Keratinocyte (primary cell): ENCODE measurements around the gene ZNRD2. TPM values are rescaled to one million over a fixed set of nuclear protein-coding genes. Genes with fewer than 3 reads are reported as not detected.

Experiments
- DNase-seq: peaks from one replicate; pipeline ENCODE4 v3.0.0-alpha.2; 2011; ENCODE audit warnings: low read depth, missing footprints, low spot score
- FAIRE-seq: peaks from 2 replicates; lab custom pipeline; 2011; peaks lifted over from hg19 to GRCh38; lab: Jason Lieb, UNC
- H2AFZ ChIP-seq: 2 replicates; pipeline ENCODE4 v1.6.0; 2012; ENCODE audit warnings: low read length, control low read depth, inconsistent platforms; ENCODE audit not compliant: control insufficient read depth
- H3K27ac ChIP-seq: 2 replicates; pipeline ENCODE4 v1.5.1; 2011; ENCODE audit warnings: low read length; ENCODE audit not compliant: control insufficient read depth, insufficient read depth
- H3K27me3 ChIP-seq: 3 replicates; pipeline ENCODE4 v1.6.0; 2011; ENCODE audit warnings: low read length; ENCODE audit not compliant: control insufficient read depth, insufficient read depth; ENCODE audit errors: extremely low read depth
- H3K36me3 ChIP-seq, 2 experiments: 2 replicates in 1 of 2; 3 replicates in 1 of 2; pipeline ENCODE4 v1.5.1; 2011; ENCODE audit warnings: low read length in 2 of 2, mild to moderate bottlenecking in 1 of 2; ENCODE audit not compliant: control insufficient read depth in 2 of 2, insufficient read depth in 2 of 2; ENCODE audit errors: extremely low read depth in 1 of 2
- H3K4me1 ChIP-seq: 3 replicates; pipeline ENCODE4 v1.5.1; 2011; ENCODE audit warnings: low read length; ENCODE audit not compliant: control insufficient read depth, insufficient read depth; ENCODE audit errors: extremely low read depth
- H3K4me2 ChIP-seq: 3 replicates; pipeline ENCODE4 v1.6.0; 2011; ENCODE audit warnings: low read depth, low read length; ENCODE audit not compliant: control insufficient read depth, insufficient read depth; ENCODE audit errors: extremely low read depth
- H3K4me3 ChIP-seq, 3 experiments: fragments of 200-600 bp in 1 of 3; sonication (generic) in 1 of 3; 2 replicates in 2 of 3; 3 replicates in 1 of 3; pipeline ENCODE4 v1.5.1; 2011 to 2016; ENCODE audit warnings: low read length in 3 of 3, mild to moderate bottlenecking in 3 of 3, control low read depth in 2 of 3, inconsistent platforms in 1 of 3, low read depth in 1 of 3, mixed read lengths in 1 of 3, mixed run types in 1 of 3, moderate library complexity in 1 of 3; ENCODE audit not compliant: control insufficient read depth in 2 of 3, insufficient read depth in 2 of 3; ENCODE audit errors: extremely low read depth in 1 of 3
- H3K79me2 ChIP-seq: 2 replicates; pipeline ENCODE4 v1.6.0; 2012; ENCODE audit warnings: low read length; ENCODE audit not compliant: control insufficient read depth, insufficient read depth
- H3K9ac ChIP-seq: 3 replicates; pipeline ENCODE4 v1.6.0; 2011; ENCODE audit warnings: low read length; ENCODE audit not compliant: control insufficient read depth, insufficient read depth; ENCODE audit errors: extremely low read depth
- H3K9me1 ChIP-seq: 3 replicates; pipeline ENCODE4 v1.6.0; 2011; ENCODE audit warnings: low read length; ENCODE audit not compliant: control insufficient read depth, insufficient read depth; ENCODE audit errors: extremely low read depth
- H3K9me3 ChIP-seq: 2 replicates; pipeline ENCODE4 v1.5.1; 2012; ENCODE audit warnings: low read depth, low read length; ENCODE audit not compliant: control insufficient read depth
- H4K20me1 ChIP-seq: 3 replicates; pipeline ENCODE4 v1.6.0; 2011; ENCODE audit warnings: low read length; ENCODE audit not compliant: control insufficient read depth, insufficient read depth; ENCODE audit errors: extremely low read depth
- EZH2 ChIP-seq: IDR thresholded peaks from one replicate; pipeline ENCODE4 v1.6.1; 2012; ENCODE audit warnings: inconsistent platforms, mild to moderate bottlenecking, low read length, moderate library complexity
- dilution Hi-C: fragments of 300-500 bp; cut with MboI; formaldehyde crosslinking; loops from one replicate; pipeline ENCODE4 v1.7.0; 2020; ENCODE audit warnings: low sequenced_read_pairs; ENCODE audit not compliant: extremely low pct_ligation_motif_present
- polyA plus RNA-seq, 5 experiments: library from polyadenylated mRNA; depleted of rRNA in 3 of 5; stranded (reverse) in 3 of 5; stranded (forward) in 1 of 5; unstranded in 1 of 5; fragments of >200 nt; gene quantifications; 1 replicate in 1 of 5; 2 replicates in 3 of 5; 3 replicates in 1 of 5; pipeline versions ENCODE4 v1.2.1 to v1.2.3, GENCODE V29; 2011 to 2012; ENCODE audit warnings: missing spikeins in 2 of 5, low read depth in 1 of 5, low replicate concordance in 1 of 5
- TF ChIP-seq, protein P1 (sequence below), 3 experiments: IDR thresholded peaks in 1 of 3; conservative IDR thresholded peaks in 1 of 3; optimal IDR thresholded peaks in 1 of 3; 2 replicates in 2 of 3; 3 replicates in 1 of 3; pipeline versions ENCODE3 to v1.5.1; 2011; ENCODE audit warnings: low read length in 3 of 3, mild to moderate bottlenecking in 3 of 3, moderate library complexity in 2 of 3, control low read depth in 1 of 3, inconsistent platforms in 1 of 3; ENCODE audit not compliant: insufficient read depth in 2 of 3; ENCODE audit errors: extremely low read depth in 1 of 3

The ZNRD2 gene
- polyA plus RNA-seq, 1 donor (not counting 4 experiments of a cell fraction or from before 2014, with no cell fraction given) = 33.6 TPM

DNA sequence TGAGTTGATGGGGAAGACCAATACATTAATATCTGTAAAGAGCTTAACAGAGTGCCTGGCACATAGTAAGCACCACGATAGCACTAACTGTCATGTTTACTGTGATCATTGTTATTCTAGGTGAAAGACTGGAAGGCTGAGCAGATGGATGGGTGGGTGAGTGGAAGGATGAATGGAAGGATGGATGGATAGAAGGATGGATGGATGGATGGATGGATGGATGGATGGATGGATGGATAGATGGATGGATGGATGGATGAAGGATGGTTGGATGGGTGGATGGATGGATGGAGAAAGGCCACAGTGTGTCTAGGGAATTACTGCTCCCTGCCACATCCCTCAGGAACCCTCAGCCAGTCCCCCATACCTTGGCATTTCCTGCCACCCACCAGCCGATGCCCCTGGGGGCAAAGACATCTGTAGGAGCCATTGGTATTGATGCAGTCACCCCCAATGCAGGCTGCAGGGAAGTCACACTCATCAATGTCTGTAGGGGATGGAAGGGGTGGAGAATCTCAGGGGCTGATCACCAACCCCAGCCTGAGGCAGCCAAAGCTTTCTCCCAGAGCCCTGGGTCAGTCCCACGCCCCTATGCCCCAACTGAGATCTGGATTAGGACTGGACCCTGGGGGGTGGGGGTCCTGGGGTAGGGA lies 27.4 kb upstream of the ZNRD2 start:
- dilution Hi-C loops = no loop called here

DNA sequence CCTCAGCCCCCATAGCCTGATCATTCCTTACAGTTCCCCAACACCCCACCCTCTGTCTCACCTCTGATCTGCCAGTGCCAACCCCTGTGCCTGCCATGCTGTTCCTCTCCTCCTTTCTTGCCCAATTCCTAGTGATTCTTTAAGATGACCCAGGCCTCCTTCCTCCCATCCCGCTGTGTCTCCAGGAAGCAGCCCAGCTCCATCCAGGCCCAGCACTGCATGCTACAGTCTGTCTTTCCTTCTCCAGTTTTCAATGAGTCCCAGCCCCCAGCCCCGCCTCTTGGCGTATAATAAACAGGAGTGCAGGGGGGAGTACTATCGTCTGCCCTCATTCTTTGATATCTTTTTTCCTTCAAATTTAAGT lies 24.4 kb upstream of the ZNRD2 start:
- no peak overlapping the region for H3K9ac ChIP-seq

More for the DNA sequence above, 27.4 kb upstream of the ZNRD2 start:
- no peak overlapping the region for H3K9ac ChIP-seq
- FAIRE-seq (no peak), DNase-seq (no peak)
- no peak overlapping the region for H3K4me2 ChIP-seq
- peaks cover 0 to 2% of the 10 kb centered on the region in 2 experiments for H3K36me3 ChIP-seq
- H3K9me1 ChIP-seq = no peaks in the 10 kb centered on the region
- H3K4me3 ChIP-seq = no peak overlapping the region
- no peaks in the 10 kb centered on the region for H3K27me3 ChIP-seq
- H3K79me2 ChIP-seq = no peaks in the 10 kb centered on the region
- H3K4me1 ChIP-seq = peaks cover 17% of the 10 kb centered on the region
- H2AFZ ChIP-seq = no peak overlapping the region
- H4K20me1 ChIP-seq = peaks cover 3% of the 10 kb centered on the region
- TF ChIP-seq, protein P1, sequence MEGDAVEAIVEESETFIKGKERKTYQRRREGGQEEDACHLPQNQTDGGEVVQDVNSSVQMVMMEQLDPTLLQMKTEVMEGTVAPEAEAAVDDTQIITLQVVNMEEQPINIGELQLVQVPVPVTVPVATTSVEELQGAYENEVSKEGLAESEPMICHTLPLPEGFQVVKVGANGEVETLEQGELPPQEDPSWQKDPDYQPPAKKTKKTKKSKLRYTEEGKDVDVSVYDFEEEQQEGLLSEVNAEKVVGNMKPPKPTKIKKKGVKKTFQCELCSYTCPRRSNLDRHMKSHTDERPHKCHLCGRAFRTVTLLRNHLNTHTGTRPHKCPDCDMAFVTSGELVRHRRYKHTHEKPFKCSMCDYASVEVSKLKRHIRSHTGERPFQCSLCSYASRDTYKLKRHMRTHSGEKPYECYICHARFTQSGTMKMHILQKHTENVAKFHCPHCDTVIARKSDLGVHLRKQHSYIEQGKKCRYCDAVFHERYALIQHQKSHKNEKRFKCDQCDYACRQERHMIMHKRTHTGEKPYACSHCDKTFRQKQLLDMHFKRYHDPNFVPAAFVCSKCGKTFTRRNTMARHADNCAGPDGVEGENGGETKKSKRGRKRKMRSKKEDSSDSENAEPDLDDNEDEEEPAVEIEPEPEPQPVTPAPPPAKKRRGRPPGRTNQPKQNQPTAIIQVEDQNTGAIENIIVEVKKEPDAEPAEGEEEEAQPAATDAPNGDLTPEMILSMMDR (optimal IDR thresholded peaks at IDR 0.05 in 1 of 3, IDR thresholded peaks at IDR 0.05 in 1 of 3, conservative IDR thresholded peaks at IDR 0.05 in 1 of 3; ENCODE audit: extremely low read depth in 1 of 3, insufficient read depth in 2 of 3, low read length in 3 of 3) = no peak
- TF ChIP-seq EZH2 = no peak
- H3K27ac ChIP-seq = no peak overlapping the region
- no peaks in the 10 kb centered on the region for H3K9me3 ChIP-seq

More for the DNA sequence above, 24.4 kb upstream of the ZNRD2 start:
- TF ChIP-seq, protein P1 (optimal IDR thresholded peaks at IDR 0.05 in 1 of 3, IDR thresholded peaks at IDR 0.05 in 1 of 3, conservative IDR thresholded peaks at IDR 0.05 in 1 of 3; ENCODE audit: extremely low read depth in 1 of 3, insufficient read depth in 2 of 3, low read length in 3 of 3) = no peak
- FAIRE-seq = no peak
- Histone ChIP-seq H3K79me2 (no peaks in the 10 kb centered on the region), H3K27me3 (no peaks in the 10 kb centered on the region), H2AFZ (no peak overlapping the region), H3K4me1 (peaks cover 16% of the 10 kb centered on the region), H3K4me2 (peak overlapping the region; percentile 64), H3K9me1 (no peaks in the 10 kb centered on the region), H3K27ac (no peak overlapping the region), H3K9me3 (no peaks in the 10 kb centered on the region), H4K20me1 (no peaks in the 10 kb centered on the region), H3K4me3 (no peak overlapping the region), H3K36me3 (no peaks in the 10 kb centered on the region)
- dilution Hi-C loops = no loop called here
- DNase-seq = no peak
